OCI-LY7 (cell line): ENCODE data around the gene MAGEB17. TPM values are rescaled to one million over a fixed set of nuclear protein-coding genes. Genes with fewer than 3 reads are reported as not detected.

Experiments
- BruUV-seq: library from RNA; stranded (reverse); fragments of 400-500 nt; replicated peaks from 2 replicates; lab custom pipeline; 2021; lab: Mats Ljungman, UMichigan
- CTCF ChIA-PET: fragments of 300-600 bp; sonication (Branson Sonifier 250); formaldehyde crosslinking; loops from one replicate; lab custom pipeline; 2022; ENCODE audit warnings: antibody characterized with exemption; ENCODE audit not compliant: unreplicated experiment; lab: Charles Lee
- POLR2A ChIA-PET: fragments of 300-600 bp; sonication (Branson Sonifier 250); formaldehyde crosslinking; loops from one replicate; lab custom pipeline; 2022; ENCODE audit warnings: antibody characterized with exemption; lab: Charles Lee
- DNase-seq: peaks from one replicate; pipeline ENCODE4 v3.0.0-alpha.2; 2015; ENCODE audit warnings: low spot score
- H2AFZ ChIP-seq: fragments of 200-600 bp; sonication (generic), shearing (Covaris generic); 2 replicates; pipeline ENCODE4 v1.6.1; 2014; ENCODE audit warnings: mild to moderate bottlenecking, antibody characterized with exemption, low read length, moderate library complexity
- H3K27ac ChIP-seq: fragments of 200-600 bp; sonication (generic); 2 replicates; pipeline ENCODE4 v1.5.1; 2014; ENCODE audit warnings: mixed run types, low read depth, mild to moderate bottlenecking, moderate library complexity, low read length, inconsistent platforms; ENCODE audit not compliant: poor library complexity, severe bottlenecking
- H3K36me3 ChIP-seq: fragments of 200-600 bp; sonication (generic); 2 replicates; pipeline ENCODE4 v1.6.1; 2014; ENCODE audit warnings: mild to moderate bottlenecking, antibody characterized with exemption, low read length, moderate library complexity, mixed read lengths; ENCODE audit not compliant: insufficient read depth
- H3K4me1 ChIP-seq: fragments of 200-600 bp; sonication (generic); 2 replicates; pipeline ENCODE4 v1.5.1; 2014; ENCODE audit warnings: mild to moderate bottlenecking, low read length; ENCODE audit not compliant: insufficient read depth, poor library complexity, severe bottlenecking
- H3K4me2 ChIP-seq: fragments of 200-600 bp; sonication (generic); 2 replicates; pipeline ENCODE4 v1.6.1; 2014; ENCODE audit warnings: mild to moderate bottlenecking, low read length
- H3K4me3 ChIP-seq: fragments of 200-600 bp; sonication (generic); 2 replicates; pipeline ENCODE4 v1.5.1; 2014; ENCODE audit warnings: mild to moderate bottlenecking, low read depth, low read length; ENCODE audit not compliant: poor library complexity, severe bottlenecking
- H3K79me2 ChIP-seq: fragments of 200-600 bp; sonication (generic); 2 replicates; pipeline ENCODE4 v1.6.1; 2016; ENCODE audit warnings: low read depth, mild to moderate bottlenecking, low read length, moderate library complexity, mixed read lengths; ENCODE audit not compliant: insufficient read depth
- H3K9me2 ChIP-seq: fragments of 200-600 bp; sonication (generic); 2 replicates; pipeline ENCODE4 v1.6.1; 2016; ENCODE audit warnings: mild to moderate bottlenecking, low read length, mixed read lengths; ENCODE audit not compliant: insufficient read depth
- H3K9me3 ChIP-seq: fragments of 200-600 bp; sonication (generic); 2 replicates; pipeline ENCODE4 v1.6.1; 2014; ENCODE audit warnings: mild to moderate bottlenecking, mixed run types, low read length, mixed read lengths
- H4K20me1 ChIP-seq: fragments of 200-600 bp; sonication (generic); 2 replicates; pipeline ENCODE4 v1.6.1; 2014; ENCODE audit warnings: mild to moderate bottlenecking, antibody characterized with exemption, low read length, moderate library complexity, mixed read lengths; ENCODE audit not compliant: insufficient read depth
- EZH2phosphoT487 ChIP-seq: fragments of 200-600 bp; sonication (generic); IDR thresholded peaks from 2 replicates; pipeline ENCODE4 v1.6.1; 2018; ENCODE audit warnings: low read depth, borderline replicate concordance, mild to moderate bottlenecking, mixed run types, antibody characterized with exemption, low read length, moderate library complexity, mixed read lengths
- intact Hi-C: fragments of 100-400 bp; cut with micrococcal nuclease; formaldehyde crosslinking; loops from one replicate; pipeline ENCODE4 v1.10.0; 2022; ENCODE audit not compliant: unreplicated experiment
- total RNA-seq, 2 experiments: library from RNA; depleted of rRNA in 1 of 2; stranded (reverse); fragments of >200 nt in 1 of 2; shearing (Covaris generic) in 1 of 2; gene quantifications; 2 replicates each; pipeline ENCODE4 v1.2.3, GENCODE V29; 2014 to 2022
- TF ChIP-seq, protein P1 (sequence below): fragments of 200-600 bp; sonication (generic); conservative IDR thresholded peaks from 2 replicates; pipeline ENCODE4 v1.5.1; 2014; ENCODE audit warnings: mild to moderate bottlenecking, antibody characterized with exemption, low read length, moderate library complexity, mixed read lengths

The MAGEB17 gene
- total RNA-seq, 2 experiments from 2014 or later: not detected

DNA sequence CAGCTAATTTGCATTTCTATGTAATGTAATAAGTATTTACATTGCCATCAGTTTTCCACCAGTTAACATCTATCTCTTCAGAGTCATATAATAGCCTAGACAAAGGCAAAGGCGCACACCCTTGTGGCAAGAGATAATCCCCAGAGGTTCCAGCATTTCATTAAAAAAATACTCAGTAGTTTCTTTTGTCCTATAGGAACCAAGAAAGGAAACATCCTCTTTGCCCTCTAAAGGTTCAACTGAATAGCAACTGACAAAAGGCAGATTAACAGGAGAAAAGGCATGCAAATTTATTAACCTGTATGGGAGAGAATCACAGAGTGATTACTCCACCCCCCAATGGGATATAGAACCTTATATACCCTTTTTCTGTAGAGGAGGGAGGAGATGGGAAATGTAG is 48.4 kb downstream of the MAGEB17 start:
- H3K36me3 ChIP-seq: no peaks in the 10 kb centered on the region
- no peak overlapping the region for H3K4me2 ChIP-seq
- BruUV-seq: no TSS peak
- TF ChIP-seq EZH2phosphoT487: no peak
- TF ChIP-seq, protein P1, sequence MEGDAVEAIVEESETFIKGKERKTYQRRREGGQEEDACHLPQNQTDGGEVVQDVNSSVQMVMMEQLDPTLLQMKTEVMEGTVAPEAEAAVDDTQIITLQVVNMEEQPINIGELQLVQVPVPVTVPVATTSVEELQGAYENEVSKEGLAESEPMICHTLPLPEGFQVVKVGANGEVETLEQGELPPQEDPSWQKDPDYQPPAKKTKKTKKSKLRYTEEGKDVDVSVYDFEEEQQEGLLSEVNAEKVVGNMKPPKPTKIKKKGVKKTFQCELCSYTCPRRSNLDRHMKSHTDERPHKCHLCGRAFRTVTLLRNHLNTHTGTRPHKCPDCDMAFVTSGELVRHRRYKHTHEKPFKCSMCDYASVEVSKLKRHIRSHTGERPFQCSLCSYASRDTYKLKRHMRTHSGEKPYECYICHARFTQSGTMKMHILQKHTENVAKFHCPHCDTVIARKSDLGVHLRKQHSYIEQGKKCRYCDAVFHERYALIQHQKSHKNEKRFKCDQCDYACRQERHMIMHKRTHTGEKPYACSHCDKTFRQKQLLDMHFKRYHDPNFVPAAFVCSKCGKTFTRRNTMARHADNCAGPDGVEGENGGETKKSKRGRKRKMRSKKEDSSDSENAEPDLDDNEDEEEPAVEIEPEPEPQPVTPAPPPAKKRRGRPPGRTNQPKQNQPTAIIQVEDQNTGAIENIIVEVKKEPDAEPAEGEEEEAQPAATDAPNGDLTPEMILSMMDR: no peak
- no peaks in the 10 kb centered on the region for H4K20me1 ChIP-seq
- no peak for DNase-seq
- no peaks in the 10 kb centered on the region for H3K79me2 ChIP-seq
- intact Hi-C loops: no loop called here
- ChIA-PET CTCF (no interaction called here), POLR2A (no interaction called here)
- H3K9me3 ChIP-seq: no peaks in the 10 kb centered on the region
- no peak overlapping the region for H3K4me3 ChIP-seq
- H3K4me1 ChIP-seq: no peaks in the 10 kb centered on the region
- H3K9me2 ChIP-seq: no peaks in the 10 kb centered on the region
- no peak overlapping the region for H3K27ac ChIP-seq
- H2AFZ ChIP-seq: no peak overlapping the region

Other genes starting within 250 kb of the MAGEB17 start
- gene GRPR, start 43.9 kb upstream of the MAGEB17 start, total RNA-seq (2014; rRNA removed; shearing (Covaris generic)): 0.47 TPM in 1 of 2 replicates, not detected in the other
- gene GRPR, start 43.9 kb upstream of the MAGEB17 start, total RNA-seq (2022): 0.31 TPM in 1 of 2 replicates, not detected in the other